Inferior parietal cortex (tissue), 1 donor: ENCODE measurements around the gene PHF10.
A peak's percentile ranks its signal among the peaks of the same experiment; 100 is the strongest.

Experiments
- DNase-seq: peaks from one replicate; pipeline ENCODE4 v3.0.0-alpha.2; 2016; ENCODE audit errors: extremely low spot score

The PHF10 gene

DNA sequence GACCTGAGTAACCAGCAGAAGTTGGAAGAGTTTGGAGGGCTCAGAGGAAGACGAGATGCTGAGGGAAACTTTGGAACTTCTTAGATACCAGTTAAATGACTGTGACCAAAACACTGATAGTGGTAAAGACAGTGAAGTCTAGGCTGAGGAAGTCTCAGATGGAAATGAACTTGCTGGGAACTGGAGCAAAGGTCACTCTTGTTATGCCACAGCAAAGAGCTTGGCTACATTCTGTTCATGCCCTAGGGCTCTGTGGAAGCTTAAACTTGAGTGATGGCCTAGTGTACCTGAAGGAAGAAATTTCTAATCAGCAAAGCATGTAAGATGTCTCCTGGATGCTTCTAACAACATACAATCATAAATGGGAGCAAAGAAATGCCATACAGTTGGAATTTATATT lies 47.2 kb downstream of the PHF10 start:
- no peak for DNase-seq

GRCh38 chr6:169675011-169675410 lies 49.3 kb downstream of the PHF10 start:
- no peak for DNase-seq

DNA sequence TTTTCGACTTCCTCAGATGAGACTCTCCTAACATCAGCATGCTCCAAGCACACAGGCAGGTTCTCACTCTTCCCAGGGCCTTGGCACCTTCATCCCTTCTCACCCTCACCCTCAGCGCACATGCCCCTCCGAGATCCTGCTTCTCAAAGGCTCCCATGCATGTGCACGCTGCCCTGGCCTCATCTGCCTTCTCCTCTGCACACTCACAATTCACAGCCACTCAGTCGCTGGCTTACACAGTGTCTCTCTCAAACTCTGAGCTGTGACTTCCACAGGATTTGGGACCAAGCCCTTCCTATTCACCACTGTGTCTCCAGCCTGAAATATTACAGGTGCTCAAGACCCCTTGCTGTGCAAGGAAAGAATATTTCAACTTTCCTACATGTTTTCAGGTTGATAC lies 52.7 kb downstream of the PHF10 start:
- DNase-seq = no peak

DNA sequence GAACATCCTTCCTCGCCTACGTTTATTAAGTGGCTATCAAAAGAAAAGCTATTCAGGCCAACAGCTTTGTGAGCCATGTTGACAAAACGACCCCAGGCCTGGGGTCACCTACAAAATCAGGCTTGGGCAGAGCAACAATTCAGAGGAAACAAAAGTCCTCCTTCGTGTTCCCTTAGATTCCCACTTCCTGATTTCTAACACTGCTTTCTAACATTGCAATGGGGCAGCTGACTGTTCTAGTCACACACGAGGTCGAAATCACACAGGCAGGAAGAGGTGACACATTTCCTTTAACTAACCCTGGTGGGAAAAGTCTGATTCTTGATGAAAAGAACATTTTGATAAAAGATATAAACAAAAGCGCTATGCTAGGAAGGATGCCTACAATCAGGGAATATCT lies 54.4 kb downstream of the PHF10 start:
- no peak for DNase-seq

- DNase-seq = no peak
Observed at GRCh38 chr6:169669147-169669546, 55.2 kb downstream of the PHF10 start.

DNA sequence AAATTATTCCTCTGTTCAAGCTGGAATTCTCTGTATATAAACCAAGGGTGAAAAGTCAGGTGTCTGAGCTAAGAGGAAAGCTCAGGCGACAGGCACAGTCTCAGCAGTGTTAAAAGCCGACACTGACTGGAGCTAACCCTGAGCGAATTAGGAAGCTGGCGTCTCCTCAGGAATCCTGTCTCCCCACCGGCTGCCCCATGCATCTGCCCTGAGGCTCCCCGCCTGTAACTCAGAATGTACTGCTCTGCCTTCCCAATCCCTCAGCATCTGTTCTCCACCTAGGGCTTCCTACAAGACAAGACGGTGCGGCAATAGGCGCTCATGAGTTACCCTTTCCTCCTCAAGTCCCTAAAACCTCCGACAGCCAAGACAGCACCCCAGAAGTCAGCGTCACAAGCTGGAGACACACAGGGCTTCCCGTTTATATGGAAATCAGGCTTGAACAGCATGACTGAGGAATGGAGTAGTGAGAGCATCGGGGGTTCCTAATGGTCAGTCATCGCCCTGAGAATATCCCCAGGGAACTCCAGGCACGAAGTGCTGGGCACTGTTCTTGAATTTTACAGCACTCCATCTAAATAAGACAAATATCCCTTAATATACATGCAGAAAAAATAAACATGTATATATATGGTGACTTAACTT lies 56.0 kb downstream of the PHF10 start:
- no peak for DNase-seq

DNA sequence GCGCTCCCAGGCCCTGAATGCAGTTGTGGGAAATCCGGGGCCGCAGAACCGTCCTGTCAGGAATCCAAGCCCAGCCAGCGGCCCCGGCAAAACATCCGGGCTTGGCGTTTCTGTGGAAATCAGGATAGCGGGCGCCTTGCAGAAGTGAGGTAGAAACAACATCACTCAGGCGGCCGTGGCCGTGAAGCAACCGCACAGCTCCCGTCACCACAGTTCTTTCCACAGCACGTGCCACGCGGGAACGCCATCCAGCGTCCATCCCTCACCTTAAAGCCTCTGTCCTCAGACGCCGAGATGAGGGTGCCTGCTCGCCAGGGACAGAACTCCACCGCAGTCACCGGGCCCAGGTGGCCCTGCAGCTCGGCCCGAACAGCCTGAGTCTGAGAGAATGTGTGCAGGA lies 56.6 kb downstream of the PHF10 start:
- no peak for DNase-seq

- no peak for DNase-seq
Observed at GRCh38 chr6:169666441-169666840, 57.9 kb downstream of the PHF10 start.

GRCh38 chr6:169665289-169665688 lies 59.0 kb downstream of the PHF10 start:
- no peak for DNase-seq

GRCh38 chr6:169664227-169664626 lies 60.1 kb downstream of the PHF10 start:
- no peak for DNase-seq

- DNase-seq = no peak
Observed at GRCh38 chr6:169663468-169663867, 60.8 kb downstream of the PHF10 start.

- no peak for DNase-seq
Observed at GRCh38 chr6:169661391-169661756, 62.9 kb downstream of the PHF10 start.

GRCh38 chr6:169660751-169661390 lies 63.4 kb downstream of the PHF10 start:
- DNase-seq = no peak

- no peak for DNase-seq
Observed at GRCh38 chr6:169659820-169660610, 64.3 kb downstream of the PHF10 start.

DNA sequence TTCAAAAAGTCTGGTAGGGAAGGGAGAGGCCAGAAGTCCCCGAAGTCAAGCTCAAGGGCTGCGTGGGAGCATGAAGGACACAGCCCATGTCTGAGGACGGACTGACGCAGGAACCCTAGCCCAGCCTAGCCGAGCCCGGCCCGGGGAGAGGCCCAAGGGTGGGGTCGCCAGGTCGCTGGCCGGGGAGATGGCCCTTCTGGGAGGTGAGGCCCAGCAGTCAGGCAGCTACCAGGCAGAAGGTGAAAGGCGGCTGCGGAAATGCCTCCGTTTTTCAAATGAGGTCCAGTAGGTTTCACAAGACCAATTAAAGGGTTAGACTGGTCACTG lies 67.1 kb downstream of the PHF10 start:
- DNase-seq = no peak

GRCh38 chr6:169656546-169657283 lies 67.6 kb downstream of the PHF10 start:
- no peak for DNase-seq

- peak; percentile 65 for DNase-seq
Observed at GRCh38 chr6:169654598-169655391, 69.5 kb downstream of the PHF10 start.
